ENCODE measurements around the gene MITF. TPM values are rescaled to one million over a fixed set of nuclear protein-coding genes. Genes with fewer than 3 reads are reported as not detected.

The MITF gene
- total and polyA plus RNA-seq, 2 donors (not counting 1 experiment from before 2014, with no cell fraction given) = 0.10 TPM; not detected in 1

- H3K27me3 ChIP-seq (replicated peaks in 1 of 4; ENCODE audit: control extremely low read depth in 1 of 4, control insufficient read depth in 3 of 4, insufficient read depth in 4 of 4, low read length in 3 of 4) = no peaks in the 10 kb centered on the region
- no peaks in the 10 kb centered on the region for H3K27me3 Mint-ChIP-seq
- H3K9ac ChIP-seq (ENCODE audit: low read length) = no peak overlapping the region
- no peaks in the 10 kb centered on the region for H3K4me1 ChIP-seq (ENCODE audit: control insufficient read depth in 2 of 2, insufficient read depth in 2 of 2, low read length in 2 of 2)
- intact Hi-C loops (cut with micrococcal nuclease) = no loop called here
- TF ChIP-seq EZH2 (IDR thresholded peaks at IDR 0.05; ENCODE audit: borderline replicate concordance, insufficient read depth, low read depth, low read length, poor library complexity, severe bottlenecking) (no peak), CTCF (IDR thresholded peaks at IDR 0.05) (no peak)
- DNase-seq = no peak
- H3K4me1 Mint-ChIP-seq = no peaks in the 10 kb centered on the region
- no peak overlapping the region for H3K4me3 Mint-ChIP-seq
- no peaks in the 10 kb centered on the region for H3K9me3 ChIP-seq (ENCODE audit: control extremely low read depth in 1 of 3, control insufficient read depth in 2 of 3, insufficient read depth in 1 of 3, low read length in 2 of 3)
- no peak overlapping the region for H3K4me3 ChIP-seq (ENCODE audit: control extremely low read depth in 1 of 5, extremely low read depth in 1 of 5, insufficient read depth in 1 of 5, low read depth in 2 of 5, low read length in 4 of 5)
- no peak for ATAC-seq (ENCODE audit: low read depth)
- H3K27ac ChIP-seq (ENCODE audit: low read length in 2 of 2) = no peak overlapping the region
- ChIA-PET POLR2A (no interaction called here), CTCF (interaction anchor here (1.0 kb wide), 1 partner anchor 10 kb away, joined by 3 read pairs; no protein-coding TSS in a partner anchor)
- no peaks in the 10 kb centered on the region for H4K20me1 ChIP-seq (ENCODE audit: control insufficient read depth, insufficient read depth, low read length, poor library complexity, severe bottlenecking)
- H3K4me2 ChIP-seq (replicated peaks; ENCODE audit: low read depth, low read length, poor library complexity, severe bottlenecking) = no peak overlapping the region
- no peak overlapping the region for H2AFZ ChIP-seq (ENCODE audit: insufficient read depth, low read depth, low read length, poor library complexity, severe bottlenecking)
- WGBS (ENCODE audit: insufficient coverage) = no CpG with 5 or more reads among the region's 1 CpG
- H3K27ac Mint-ChIP-seq = no peak overlapping the region
- H3K9me3 Mint-ChIP-seq (ENCODE audit: insufficient read depth) = no peaks in the 10 kb centered on the region
- no peaks in the 10 kb centered on the region for H3K36me3 ChIP-seq (replicated peaks in 1 of 2; ENCODE audit: control extremely low read depth in 1 of 2, control insufficient read depth in 1 of 2, extremely low read depth in 1 of 2, insufficient read depth in 2 of 2, low read length in 1 of 2)
- H3K79me2 ChIP-seq (ENCODE audit: control insufficient read depth, insufficient read depth, low read length) = no peaks in the 10 kb centered on the region
These were observed 162.5 kb downstream of the MITF start for GRCh38 chr3:69901802-69902201.

- Histone ChIP-seq H3K79me2 (ENCODE audit: control insufficient read depth, insufficient read depth, low read length) (no peaks in the 10 kb centered on the region), H3K9ac (ENCODE audit: low read length) (no peak overlapping the region), H3K27me3 (replicated peaks in 1 of 4; ENCODE audit: control extremely low read depth in 1 of 4, control insufficient read depth in 3 of 4, insufficient read depth in 4 of 4, low read length in 3 of 4) (no peaks in the 10 kb centered on the region), H3K36me3 (replicated peaks in 1 of 2; ENCODE audit: control extremely low read depth in 1 of 2, control insufficient read depth in 1 of 2, extremely low read depth in 1 of 2, insufficient read depth in 2 of 2, low read length in 1 of 2) (no peaks in the 10 kb centered on the region), H3K4me1 (ENCODE audit: control insufficient read depth in 2 of 2, insufficient read depth in 2 of 2, low read length in 2 of 2) (no peaks in the 10 kb centered on the region), H2AFZ (ENCODE audit: insufficient read depth, low read depth, low read length, poor library complexity, severe bottlenecking) (no peak overlapping the region), H3K4me3 (ENCODE audit: control extremely low read depth in 1 of 5, extremely low read depth in 1 of 5, insufficient read depth in 1 of 5, low read depth in 2 of 5, low read length in 4 of 5) (no peak overlapping the region), H3K4me2 (replicated peaks; ENCODE audit: low read depth, low read length, poor library complexity, severe bottlenecking) (no peak overlapping the region), H3K27ac (ENCODE audit: low read length in 2 of 2) (no peak overlapping the region), H3K9me3 (ENCODE audit: control extremely low read depth in 1 of 3, control insufficient read depth in 2 of 3, insufficient read depth in 1 of 3, low read length in 2 of 3) (no peaks in the 10 kb centered on the region), H4K20me1 (ENCODE audit: control insufficient read depth, insufficient read depth, low read length, poor library complexity, severe bottlenecking) (no peaks in the 10 kb centered on the region)
- Mint-ChIP-seq H3K4me3 (no peak overlapping the region), H3K27me3 (no peaks in the 10 kb centered on the region), H3K27ac (no peak overlapping the region), H3K9me3 (ENCODE audit: insufficient read depth) (no peaks in the 10 kb centered on the region), H3K4me1 (no peaks in the 10 kb centered on the region)
- ATAC-seq (ENCODE audit: low read depth) (no peak), DNase-seq (no peak)
- ChIA-PET CTCF (interaction anchor here (1.0 kb wide), 1 partner anchor 10 kb away, joined by 3 read pairs; no protein-coding TSS in a partner anchor), POLR2A (no interaction called here)
- TF ChIP-seq CTCF (IDR thresholded peaks at IDR 0.05) (no peak), EZH2 (IDR thresholded peaks at IDR 0.05; ENCODE audit: borderline replicate concordance, insufficient read depth, low read depth, low read length, poor library complexity, severe bottlenecking) (no peak)
- no CpG with 5 or more reads among the region's 1 CpG for WGBS (ENCODE audit: insufficient coverage)
- intact Hi-C loops (cut with micrococcal nuclease) = no loop called here
These were observed 163.1 kb downstream of the MITF start for GRCh38 chr3:69902386-69902785.
